ENCODE measurements around the gene OLFML2A. TPM values are rescaled to one million over a fixed set of nuclear protein-coding genes. Genes with fewer than 3 reads are reported as not detected.

The OLFML2A gene
- total RNA-seq, 6 donors from 2014 or later, result 4.2 to 35.6 (median 12.2) TPM

GRCh38 chr9:124747065-124747464, 29.9 kb upstream of the OLFML2A start:
- no peak for TF ChIP-seq POLR2A (IDR thresholded peaks at IDR 0.05)
- no peak for TF ChIP-seq EP300 (IDR thresholded peaks at IDR 0.05)
- TF ChIP-seq CTCF (IDR thresholded peaks at IDR 0.05), result no peak
- no peak for TF ChIP-seq POLR2AphosphoS5 (IDR thresholded peaks at IDR 0.05)
- Histone ChIP-seq H3K4me1 (no peaks in the 10 kb centered on the region), H3K27me3 (no peaks in the 10 kb centered on the region), H3K4me3 (no peak overlapping the region), H3K9me3 (no peaks in the 10 kb centered on the region), H3K36me3 (no peaks in the 10 kb centered on the region), H3K27ac (no peak overlapping the region)
- WGBS, 2 donors, result 83 to 89% methylated on average over 4 of the region's 4 CpGs
- no peak for ATAC-seq (ENCODE audit: low FRiP score in 2 of 2)
- no peak for DNase-seq

GRCh38 chr9:124749284-124749683, 27.6 kb upstream of the OLFML2A start:
- TF ChIP-seq CTCF (IDR thresholded peaks at IDR 0.05) (no peak), POLR2A (IDR thresholded peaks at IDR 0.05) (no peak), EP300 (IDR thresholded peaks at IDR 0.05) (no peak), POLR2AphosphoS5 (IDR thresholded peaks at IDR 0.05) (no peak)
- no peaks in the 10 kb centered on the region for H3K27me3 ChIP-seq
- 93 to 94% methylated on average over 3 of the region's 3 CpGs for WGBS, 2 donors
- no peaks in the 10 kb centered on the region for H3K4me1 ChIP-seq
- no peaks in the 10 kb centered on the region for H3K9me3 ChIP-seq
- no peak overlapping the region for H3K27ac ChIP-seq
- H3K36me3 ChIP-seq, result no peaks in the 10 kb centered on the region
- DNase-seq, result no peak
- no peak for ATAC-seq (ENCODE audit: low FRiP score in 2 of 2)
- no peak overlapping the region for H3K4me3 ChIP-seq

- TF ChIP-seq CTCF (IDR thresholded peaks at IDR 0.05), result no peak
- TF ChIP-seq EP300 (IDR thresholded peaks at IDR 0.05), result no peak
- TF ChIP-seq POLR2A (IDR thresholded peaks at IDR 0.05), result no peak
- TF ChIP-seq POLR2AphosphoS5 (IDR thresholded peaks at IDR 0.05), result no peak
- Histone ChIP-seq H3K4me3 (no peak overlapping the region), H3K9me3 (no peaks in the 10 kb centered on the region), H3K27ac (no peak overlapping the region), H3K27me3 (no peaks in the 10 kb centered on the region), H3K4me1 (no peaks in the 10 kb centered on the region), H3K36me3 (no peaks in the 10 kb centered on the region)
- WGBS, 2 donors, result 70 to 80% methylated on average over 2 of the region's 2 CpGs
- no peak for DNase-seq
- no peak for ATAC-seq (ENCODE audit: low FRiP score in 2 of 2)
Measured at GRCh38 chr9:124749781-124750180, 27.2 kb upstream of the OLFML2A start.

GRCh38 chr9:124752967-124753366, 24.0 kb upstream of the OLFML2A start:
- Histone ChIP-seq H3K9me3 (no peaks in the 10 kb centered on the region), H3K4me3 (no peak overlapping the region), H3K27ac (peak overlapping the region in 1 of 4 donors; percentile 32), H3K4me1 (peaks cover 0 to 8% (median 2%) of the 10 kb centered on the region in 4 donors), H3K36me3 (no peaks in the 10 kb centered on the region), H3K27me3 (no peaks in the 10 kb centered on the region)
- WGBS, 2 donors, result 60 to 64% methylated on average over 1 of the region's 1 CpG
- TF ChIP-seq POLR2A (IDR thresholded peaks at IDR 0.05) (no peak), CTCF (IDR thresholded peaks at IDR 0.05) (no peak), EP300 (IDR thresholded peaks at IDR 0.05) (no peak), POLR2AphosphoS5 (IDR thresholded peaks at IDR 0.05) (no peak)
- no peak for DNase-seq
- ATAC-seq (ENCODE audit: low FRiP score in 2 of 2), result no peak

GRCh38 chr9:124754289-124754688, 22.6 kb upstream of the OLFML2A start:
- no peaks in the 10 kb centered on the region for H3K36me3 ChIP-seq
- H3K4me1 ChIP-seq, result peaks cover 0 to 13% (median 8%) of the 10 kb centered on the region in 4 donors
- H3K27ac ChIP-seq, result no peak overlapping the region
- ATAC-seq (ENCODE audit: low FRiP score in 2 of 2) (no peak), DNase-seq (no peak)
- H3K9me3 ChIP-seq, result no peaks in the 10 kb centered on the region
- TF ChIP-seq POLR2AphosphoS5 (IDR thresholded peaks at IDR 0.05), result no peak
- no peak for TF ChIP-seq CTCF (IDR thresholded peaks at IDR 0.05)
- no peak for TF ChIP-seq EP300 (IDR thresholded peaks at IDR 0.05)
- no peak for TF ChIP-seq POLR2A (IDR thresholded peaks at IDR 0.05)
- WGBS, 2 donors, result 28 to 37% methylated on average over 4 of the region's 4 CpGs
- H3K27me3 ChIP-seq, result no peaks in the 10 kb centered on the region
- no peak overlapping the region for H3K4me3 ChIP-seq

Data from upper lobe of left lung (tissue), 6 donors.